ENCODE data around the gene LCMT1. TPM values are rescaled to one million over a fixed set of nuclear protein-coding genes. Genes with fewer than 3 reads are reported as not detected.

The LCMT1 gene
- total and polyA plus RNA-seq, 9 of the 15 experiments (the other 6 are each of a cell fraction or from before 2014, with no cell fraction given) = 20.0 to 42.8 (median 32.3) TPM

DNA sequence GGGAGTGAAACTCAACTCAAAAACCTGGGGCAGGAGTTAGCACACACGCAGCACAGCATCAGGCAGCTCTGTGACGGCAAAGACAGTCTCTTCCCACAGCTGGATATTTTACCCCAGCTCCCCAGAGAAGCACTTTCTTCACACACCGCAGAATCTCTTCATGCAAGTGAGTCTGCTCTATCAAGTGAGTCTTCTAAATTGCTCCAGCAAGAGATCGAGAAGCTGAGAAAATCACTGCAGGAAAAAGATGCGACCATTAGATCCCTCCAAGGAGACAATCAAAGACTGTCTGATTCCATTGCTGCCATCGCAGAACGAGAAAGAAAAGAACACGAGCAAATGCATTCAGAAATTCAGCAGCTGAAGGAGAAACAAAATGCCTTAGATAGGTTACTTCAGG, 16.9 kb upstream of the LCMT1 start:
- in situ Hi-C loops (cut with MboI) (no loop called here), intact Hi-C loops (cut with micrococcal nuclease) (no loop called here)
- FAIRE-seq = no peak
- no peak overlapping the region for H3K4me3 ChIP-seq
- DNase-seq (ENCODE audit: extremely low read depth in 1 of 4, low spot score in 3 of 4) = no peak
- no peak overlapping the region for H2AFZ ChIP-seq (ENCODE audit: low read depth, low read length)
- no peak overlapping the region for H3K27ac ChIP-seq (ENCODE audit: extremely low read depth, low read depth, low read length)
- peaks cover 7 to 12% of the 10 kb centered on the region in 2 experiments; a peak in 3 of 5 replicates for H3K27me3 ChIP-seq (ENCODE audit: control insufficient read depth in 2 of 2, insufficient read depth in 2 of 2, low read length in 2 of 2)
- ATAC-seq = no peak
- no peaks in the 10 kb centered on the region for H3K9me3 ChIP-seq (replicated peaks; ENCODE audit: control insufficient read depth, insufficient read depth, low read depth, low read length)
- no peaks in the 10 kb centered on the region for H4K20me1 ChIP-seq (replicated peaks; ENCODE audit: control insufficient read depth, insufficient read depth, low read length)
- H3K4me2 ChIP-seq (ENCODE audit: insufficient read depth, low read length) = no peak overlapping the region
- no peaks in the 10 kb centered on the region for H3K36me3 ChIP-seq (ENCODE audit: control insufficient read depth, insufficient read depth, low read length)
- ChIA-PET CTCF (ENCODE audit: low intra/inter-chr PET ratio) (no interaction called here), POLR2A (interaction anchor here (0.8 to 1.2 kb wide), 2 partner anchors 9 to 15 kb away, joined by 3 read pairs; no protein-coding TSS in a partner anchor)
- no TSS peak for BruUV-seq (replicated peaks)
- WGBS (ENCODE audit: insufficient coverage, low coverage, missing lambda C conversion rate) = 5% methylated on average over 8 of the region's 8 CpGs
- H3K4me1 ChIP-seq (replicated peaks in 1 of 2; ENCODE audit: control insufficient read depth in 2 of 2, insufficient read depth in 2 of 2, low read length in 2 of 2) = peaks cover 0 to 3% of the 10 kb centered on the region in 2 experiments; a peak in 2 of 5 replicates
- H3K9ac ChIP-seq (ENCODE audit: insufficient read depth in 1 of 2, low read depth in 2 of 2, low read length in 2 of 2) = no peak overlapping the region; a peak in 1 of 4 replicates
- TF ChIP-seq CHD7 (IDR thresholded peaks at IDR 0.05; ENCODE audit: low read depth, low read length) = no peak
- no peaks in the 10 kb centered on the region for H3K9me1 ChIP-seq (ENCODE audit: control insufficient read depth, insufficient read depth, low read length)
- no peaks in the 10 kb centered on the region for H3K79me2 ChIP-seq (ENCODE audit: control insufficient read depth, insufficient read depth, low read length)

Data from K562 (cell line).